Chondrocyte (in vitro differentiated cells): ENCODE measurements around the gene CSTPP1. TPM values are rescaled to one million over a fixed set of nuclear protein-coding genes. Genes with fewer than 3 reads are reported as not detected.

Experiments
- DNase-seq: peaks from one replicate; pipeline ENCODE4 v3.0.0; 2021; ENCODE audit warnings: mixed read lengths, low spot score
- H3K27ac Mint-ChIP-seq: one replicate; pipeline ENCODE4 v1.8.0; 2021; ENCODE audit warnings: mild to moderate bottlenecking, moderate library complexity, mixed read lengths; ENCODE audit not compliant: unreplicated experiment
- H3K27me3 Mint-ChIP-seq: 2 replicates; pipeline ENCODE4 v1.8.0; 2021; ENCODE audit warnings: low read depth, mixed read lengths
- H3K36me3 Mint-ChIP-seq: 2 replicates; pipeline ENCODE4 v1.8.0; 2021; ENCODE audit warnings: low read depth, mixed read lengths
- H3K4me1 Mint-ChIP-seq: 2 replicates; pipeline ENCODE4 v1.8.0; 2021; ENCODE audit warnings: low read depth, mild to moderate bottlenecking, mixed read lengths
- H3K4me3 Mint-ChIP-seq: one replicate; pipeline ENCODE4 v1.8.0; 2021; ENCODE audit warnings: mild to moderate bottlenecking, moderate library complexity, mixed read lengths; ENCODE audit not compliant: unreplicated experiment
- H3K9me3 Mint-ChIP-seq: 2 replicates; pipeline ENCODE4 v1.8.0; 2021; ENCODE audit warnings: low read depth, mixed read lengths
- total RNA-seq: library from RNA; stranded (reverse); gene quantifications from 3 replicates; pipeline ENCODE4 v1.2.1, GENCODE V29; 2021
- TF ChIP-seq, protein P1 (sequence below): fragments of 200-600 bp; sonication (generic); IDR thresholded peaks from 2 replicates; pipeline ENCODE4 v1.5.0; 2021; ENCODE audit warnings: antibody characterized with exemption, mild to moderate bottlenecking, moderate library complexity

Gene CSTPP1
- total RNA-seq, 1 donor from 2014 or later: 19.6 TPM

DNA sequence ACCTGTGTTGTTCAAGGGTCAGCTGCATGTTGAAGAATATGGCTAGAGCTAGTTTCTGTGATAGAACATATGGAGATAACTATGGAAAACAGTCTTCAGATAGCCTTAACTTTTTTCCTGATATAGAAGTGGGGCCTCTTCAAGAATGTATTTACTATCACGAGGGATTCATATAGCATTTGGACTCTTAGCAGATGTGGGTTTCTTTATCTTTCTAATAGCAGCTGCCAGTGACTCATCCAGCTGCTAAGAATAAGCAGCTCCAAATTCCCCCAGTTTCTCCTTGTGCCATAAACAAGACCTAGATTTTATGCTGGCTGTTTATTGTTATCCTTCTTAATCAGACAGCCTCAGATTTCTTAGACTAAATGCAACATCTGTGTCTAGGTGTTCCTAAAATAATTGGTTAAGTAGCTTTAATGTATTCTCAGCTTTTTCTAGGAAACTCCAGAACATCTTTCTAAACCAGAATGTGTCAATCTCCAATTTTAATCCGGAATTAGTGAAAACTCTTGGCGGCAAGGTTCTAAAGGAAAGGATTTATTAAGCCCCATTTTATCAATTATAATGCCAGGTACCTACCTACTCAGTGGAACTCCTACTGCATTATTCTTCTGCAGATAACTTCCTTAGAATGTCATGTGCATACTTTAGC is 119.8 kb downstream of the CSTPP1 start:
- Mint-ChIP-seq H3K36me3 (peaks cover 12% of the 10 kb centered on the region), H3K27ac (peak overlapping the region; percentile 1), H3K27me3 (no peaks in the 10 kb centered on the region), H3K4me1 (peaks cover 22% of the 10 kb centered on the region), H3K9me3 (peaks cover 4% of the 10 kb centered on the region), H3K4me3 (no peak overlapping the region)
- TF ChIP-seq, protein P1, sequence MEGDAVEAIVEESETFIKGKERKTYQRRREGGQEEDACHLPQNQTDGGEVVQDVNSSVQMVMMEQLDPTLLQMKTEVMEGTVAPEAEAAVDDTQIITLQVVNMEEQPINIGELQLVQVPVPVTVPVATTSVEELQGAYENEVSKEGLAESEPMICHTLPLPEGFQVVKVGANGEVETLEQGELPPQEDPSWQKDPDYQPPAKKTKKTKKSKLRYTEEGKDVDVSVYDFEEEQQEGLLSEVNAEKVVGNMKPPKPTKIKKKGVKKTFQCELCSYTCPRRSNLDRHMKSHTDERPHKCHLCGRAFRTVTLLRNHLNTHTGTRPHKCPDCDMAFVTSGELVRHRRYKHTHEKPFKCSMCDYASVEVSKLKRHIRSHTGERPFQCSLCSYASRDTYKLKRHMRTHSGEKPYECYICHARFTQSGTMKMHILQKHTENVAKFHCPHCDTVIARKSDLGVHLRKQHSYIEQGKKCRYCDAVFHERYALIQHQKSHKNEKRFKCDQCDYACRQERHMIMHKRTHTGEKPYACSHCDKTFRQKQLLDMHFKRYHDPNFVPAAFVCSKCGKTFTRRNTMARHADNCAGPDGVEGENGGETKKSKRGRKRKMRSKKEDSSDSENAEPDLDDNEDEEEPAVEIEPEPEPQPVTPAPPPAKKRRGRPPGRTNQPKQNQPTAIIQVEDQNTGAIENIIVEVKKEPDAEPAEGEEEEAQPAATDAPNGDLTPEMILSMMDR: no peak
- no peak for DNase-seq

DNA sequence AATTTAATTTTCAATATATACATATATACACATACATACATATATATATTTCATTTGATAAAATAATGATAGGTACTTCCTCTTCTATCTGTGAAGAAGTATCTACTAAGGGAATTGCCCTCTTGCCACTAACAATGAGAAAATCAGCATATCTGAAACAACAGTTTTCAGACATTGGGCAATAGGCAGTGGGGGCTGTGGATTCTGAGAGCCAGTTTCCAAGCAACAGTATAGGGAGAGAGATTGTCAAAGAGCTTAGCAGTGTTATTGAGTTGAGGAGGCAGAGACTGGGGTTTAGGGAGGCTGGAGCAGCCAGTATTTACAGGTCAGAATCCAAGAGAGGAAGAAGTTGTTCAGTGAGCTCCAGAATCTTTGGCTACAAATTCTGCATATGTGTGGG is 120.8 kb downstream of the CSTPP1 start:
- no peaks in the 10 kb centered on the region for H3K27me3 Mint-ChIP-seq
- peaks cover 4% of the 10 kb centered on the region for H3K9me3 Mint-ChIP-seq
- H3K4me3 Mint-ChIP-seq: no peak overlapping the region
- peaks cover 26% of the 10 kb centered on the region for H3K4me1 Mint-ChIP-seq
- TF ChIP-seq, protein P1: no peak
- peaks cover 12% of the 10 kb centered on the region for H3K36me3 Mint-ChIP-seq
- H3K27ac Mint-ChIP-seq: no peak overlapping the region
- no peak for DNase-seq

DNA sequence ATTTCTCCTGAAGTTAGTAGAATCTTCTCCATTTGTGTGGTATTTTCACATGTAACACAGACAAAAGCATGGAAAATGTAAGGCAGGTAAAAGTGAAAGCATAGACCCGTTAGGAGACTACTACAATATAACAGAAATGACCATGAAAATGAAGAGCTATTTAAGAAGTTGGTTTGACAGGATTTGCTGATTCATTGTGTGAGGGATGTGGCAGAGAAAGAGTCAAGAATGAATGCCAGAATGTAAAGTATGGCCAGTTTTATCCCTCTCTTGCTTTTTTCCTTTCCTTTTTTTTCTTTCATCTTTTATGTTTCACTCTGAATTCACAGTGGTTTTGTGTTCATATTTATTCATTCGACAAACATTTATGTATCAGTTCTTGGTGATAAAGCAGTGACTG is 124.2 kb downstream of the CSTPP1 start:
- Mint-ChIP-seq H3K36me3 (peaks cover 8% of the 10 kb centered on the region), H3K27me3 (no peaks in the 10 kb centered on the region), H3K27ac (peak overlapping the region; percentile 80), H3K4me3 (no peak overlapping the region), H3K4me1 (peaks cover 23% of the 10 kb centered on the region), H3K9me3 (peaks cover 4% of the 10 kb centered on the region)
- DNase-seq: no peak
- TF ChIP-seq, protein P1: no peak

DNA sequence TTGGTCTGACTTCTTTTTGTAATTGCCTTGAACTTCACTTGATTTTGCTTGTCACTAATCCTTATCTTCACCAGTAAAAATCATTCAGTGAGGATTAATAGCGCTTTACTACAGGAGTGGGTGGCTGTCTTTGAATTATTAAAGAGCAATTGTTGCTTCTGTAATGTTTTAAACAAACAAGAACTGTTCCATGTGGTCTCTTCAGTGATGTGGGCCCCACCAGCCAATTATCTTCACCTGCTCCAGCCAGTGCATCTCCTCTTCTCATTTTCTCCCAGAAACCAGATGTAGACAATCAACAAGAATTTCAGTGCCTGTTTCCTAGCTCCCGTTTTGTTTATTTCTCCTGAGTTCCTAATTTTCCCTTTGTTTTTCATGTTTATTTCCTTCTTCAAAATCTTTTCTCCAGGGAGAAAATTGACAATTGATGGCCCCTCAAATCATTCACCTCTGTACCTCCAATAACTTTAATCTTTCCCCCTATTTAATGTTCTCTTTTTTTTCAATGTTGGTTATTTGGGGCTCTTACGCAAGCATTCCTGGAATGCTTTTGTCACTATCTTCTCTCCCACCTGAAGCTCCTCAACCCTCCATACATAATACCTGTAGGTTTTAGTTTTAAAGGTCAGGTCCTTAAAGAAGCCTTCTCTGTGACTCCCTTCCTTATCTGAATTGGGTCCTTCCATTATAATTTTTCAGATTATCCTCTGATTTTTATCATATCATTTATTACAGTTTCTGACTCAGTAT is 125.0 kb downstream of the CSTPP1 start:
- TF ChIP-seq, protein P1: no peak
- Mint-ChIP-seq H3K4me1 (peaks cover 15% of the 10 kb centered on the region), H3K4me3 (no peak overlapping the region), H3K9me3 (peaks cover 4% of the 10 kb centered on the region), H3K36me3 (peaks cover 8% of the 10 kb centered on the region), H3K27me3 (no peaks in the 10 kb centered on the region), H3K27ac (no peak overlapping the region)
- DNase-seq: no peak

DNA sequence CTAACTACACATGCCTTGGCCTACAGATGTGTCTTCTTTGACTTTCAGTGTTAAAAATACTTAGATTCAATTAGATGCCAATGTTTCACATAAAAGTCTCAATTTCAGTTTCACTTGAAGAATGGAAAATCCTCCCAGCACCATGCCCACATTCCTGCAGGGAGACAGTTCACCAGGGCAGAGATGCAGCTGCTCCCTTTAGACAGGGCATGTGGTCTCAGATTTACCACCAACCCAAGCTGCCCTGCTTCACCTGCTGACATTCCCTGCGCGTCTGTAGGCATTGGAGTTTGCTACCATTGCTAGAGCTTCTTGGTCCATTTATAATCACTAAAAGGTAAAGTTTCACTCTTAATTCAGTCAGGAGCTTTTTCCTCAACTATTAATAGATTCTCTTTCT is 126.2 kb downstream of the CSTPP1 start:
- Mint-ChIP-seq H3K27me3 (no peaks in the 10 kb centered on the region), H3K4me1 (peaks cover 17% of the 10 kb centered on the region), H3K27ac (no peak overlapping the region)

More for the DNA sequence above, 126.2 kb downstream of the CSTPP1 start:
- Mint-ChIP-seq H3K9me3 (no peaks in the 10 kb centered on the region), H3K36me3 (peaks cover 4% of the 10 kb centered on the region), H3K4me3 (no peak overlapping the region)
- TF ChIP-seq, protein P1: no peak
- no peak for DNase-seq
